Esophagus squamous epithelium (tissue), 4 donors: ENCODE results near the gene ECHS1.

Source experiments
- CTCF ChIP-seq, 6 experiments: fragments of 450-650 bp in 4 of 6; fragments of 200-600 bp in 2 of 6; sonication (generic) in 2 of 6; IDR thresholded peaks; one replicate each; pipeline ENCODE4 v1.5.1; 2016 to 2019; ENCODE audit warnings: antibody characterized with exemption in 6 of 6, mild to moderate bottlenecking in 4 of 6, moderate library complexity in 4 of 6
- POLR2A ChIP-seq, 4 donors: fragments of 450-650 bp; IDR thresholded peaks; one replicate each; pipeline ENCODE4 v1.6.1; 2017; ENCODE audit warnings: antibody characterized with exemption in 4 of 4, mild to moderate bottlenecking in 4 of 4, moderate library complexity in 3 of 4

DNA sequence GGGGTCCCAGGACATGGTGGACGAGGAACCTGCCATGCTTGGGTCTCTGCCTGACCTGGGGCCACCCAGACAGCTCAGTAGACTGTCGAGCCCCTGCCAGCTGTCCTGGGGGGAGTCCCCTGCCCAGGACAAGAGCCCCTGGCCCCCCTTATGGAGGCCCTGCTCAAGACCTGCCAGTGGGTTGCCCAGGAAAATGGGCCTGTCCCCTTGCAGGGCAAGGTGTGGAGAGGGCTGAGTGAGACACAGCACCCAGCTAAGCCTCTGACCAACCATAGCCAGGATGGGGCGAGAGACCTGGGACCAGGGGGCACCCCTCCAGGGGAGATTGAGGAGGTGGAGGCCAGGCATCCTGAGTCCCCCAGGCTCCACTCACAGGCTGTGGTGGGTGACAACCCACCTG lies 17.2 kb downstream of the ECHS1 start:
- TF ChIP-seq CTCF (IDR thresholded peaks at IDR 0.05) (no peak), POLR2A (IDR thresholded peaks at IDR 0.05) (no peak)
